ENCODE measurements around the gene TMEM147. TPM values are rescaled to one million over a fixed set of nuclear protein-coding genes. Genes with fewer than 3 reads are reported as not detected.

Gene TMEM147
- total and polyA plus RNA-seq, 10 of the 15 experiments (the other 5 are each of a cell fraction or from before 2014, with no cell fraction given) = 53.4 to 145 (median 79.3) TPM

- BruUV-seq (replicated peaks) = no TSS peak
- Histone ChIP-seq H4K20me1 (ENCODE audit: control insufficient read depth, insufficient read depth) (no peaks in the 10 kb centered on the region), H3K4me1 (ENCODE audit: control insufficient read depth, insufficient read depth, low read length) (peaks cover 30% of the 10 kb centered on the region), H3K27ac (ENCODE audit: control insufficient read depth, insufficient read depth) (no peak overlapping the region), H3K9ac (ENCODE audit: control insufficient read depth, insufficient read depth, low read length) (no peak overlapping the region), H3K9me3 (replicated peaks; ENCODE audit: control insufficient read depth, insufficient read depth, low read length) (no peaks in the 10 kb centered on the region; the same call in 2 of the 3 replicates), H3K27me3 (replicated peaks in 1 of 2; ENCODE audit: control insufficient read depth in 2 of 2, insufficient read depth in 2 of 2, low read length in 1 of 2) (no peaks in the 10 kb centered on the region; a peak in 2 of 4 replicates), H3K79me2 (ENCODE audit: control insufficient read depth, insufficient read depth, low read length) (no peaks in the 10 kb centered on the region), H3K36me3 (ENCODE audit: control insufficient read depth in 2 of 2, insufficient read depth in 2 of 2, low read length in 1 of 2) (no peaks in the 10 kb centered on the region; a peak in 1 of 4 replicates), H3K4me3 (peak overlapping the region; percentile 36; the same call in 1 of the 2 replicates), H3K4me2 (ENCODE audit: control insufficient read depth, insufficient read depth) (peak overlapping the region; percentile 90), H2AFZ (ENCODE audit: control insufficient read depth, low read depth, low read length) (no peak overlapping the region)
- DNase-seq (ENCODE audit: low read depth, low spot score) (no peak), ATAC-seq (peak; percentile 34), FAIRE-seq (no peak)
- in situ Hi-C loops (cut with MboI) = no loop called here
- TF ChIP-seq NBN (IDR thresholded peaks at IDR 0.05) (no peak), PBX3 (IDR thresholded peaks at IDR 0.05; ENCODE audit: insufficient replicate concordance, low read depth, low read length) (peak; percentile 13), DPF2 (IDR thresholded peaks at IDR 0.05) (0 out of 2 replicates have a peak, but pooled peaks have one; percentile 15), IKZF1 (conservative IDR thresholded peaks at IDR 0.05) (0 out of 2 replicates have a peak, but pooled peaks have one; percentile 3), STAT1 (conservative IDR thresholded peaks at IDR 0.05) (no peak), ASH2L (IDR thresholded peaks at IDR 0.05; ENCODE audit: borderline replicate concordance, low read depth) (no peak), RUNX3 (IDR thresholded peaks at IDR 0.05; ENCODE audit: low read length) (peak; percentile 76)
- 51% methylated on average over 48 of the region's 53 CpGs for WGBS (ENCODE audit: insufficient coverage, insufficient replicate concordance, low lambda C conversion rate, missing lambda C conversion rate)
- ChIA-PET RAD21 (ENCODE audit: unreplicated experiment) (interaction anchor here (0.6 kb wide), 1 partner anchor 35 kb away, joined by 3 read pairs; no protein-coding TSS in a partner anchor), CTCF (interaction anchor here (0.6 to 2.6 kb wide), 4 partner anchors 10 to 143 kb away, joined by 3 to 17 read pairs (median 4); no protein-coding TSS in a partner anchor), POLR2A (interaction anchor here (1.0 kb wide), 1 partner anchor 90 kb away, joined by 3 read pairs; the partner anchor contains the start of gene COX6B1), SMC1A (ENCODE audit: uncharacterized antibody, unreplicated experiment) (interaction anchor here (1.1 kb wide), 1 partner anchor 46 kb away, joined by 3 read pairs; no protein-coding TSS in a partner anchor)
- intact Hi-C loops (cut with micrococcal nuclease; ENCODE audit: unreplicated experiment) = no loop called here
Observed at GRCh38 chr19:35558400-35559280, 13.2 kb downstream of the TMEM147 start.

Data from GM12878 (cell line).